GM18951 (cell line): ENCODE results near the gene MAG.
"Not testable (repeated sequence)": the region's sequence is repeated elsewhere in the genome, so short reads cannot be mapped to it uniquely, and the experiment has no call there.

ENCODE experiments used
- POLR2A ChIP-seq: IDR thresholded peaks from 4 replicates; pipeline ENCODE4 v1.6.1; 2011; ENCODE audit warnings: mild to moderate bottlenecking; ENCODE audit not compliant: insufficient read length, insufficient read depth; ENCODE audit errors: extremely low read depth
- in situ Hi-C: fragments of 300-500 bp; cut with MboI; formaldehyde crosslinking; loops from one replicate; pipeline ENCODE4 v1.12.0; 2022; ENCODE audit warnings: low sequenced_read_pairs, mixed read lengths, inconsistent platforms; ENCODE audit not compliant: unreplicated experiment

MAG gene

DNA sequence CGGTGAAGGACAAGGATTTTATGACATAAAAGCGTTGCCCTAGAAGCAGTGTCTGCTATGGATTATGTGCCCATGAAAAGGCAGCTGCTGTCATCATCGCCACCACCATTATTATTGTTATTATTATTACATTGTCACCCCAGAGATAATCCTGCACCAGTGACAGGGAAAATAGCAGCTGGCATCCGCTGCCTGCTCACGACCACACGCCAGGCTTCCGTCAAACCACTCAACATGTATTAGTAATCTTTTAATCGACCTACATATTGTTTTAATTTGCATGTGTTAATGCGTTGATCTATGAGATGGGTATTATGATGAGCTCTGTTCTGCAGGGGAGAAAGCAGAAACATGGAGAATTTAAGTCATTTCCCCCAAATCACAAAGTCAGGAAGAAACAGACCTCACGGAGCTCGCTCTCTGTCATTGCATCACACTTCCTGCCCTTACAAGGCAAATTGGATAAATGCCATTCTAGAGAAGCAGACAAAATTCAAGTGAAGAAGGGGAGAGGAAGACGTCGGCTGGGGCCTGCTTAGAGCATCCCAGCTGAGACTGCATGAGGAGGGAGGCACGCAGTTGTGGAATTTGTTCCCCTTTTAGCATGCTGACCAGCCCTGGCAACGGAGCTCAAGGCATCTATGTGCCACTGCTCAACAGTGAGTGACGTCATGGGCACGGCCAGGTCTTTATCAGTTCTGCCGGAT lies 66.1 kb downstream of the MAG start, which contains the start of gene FFAR3:
FFAR3 (plus strand) TSS at position 594 of the 707 bp plus-strand sequence. CDS start 431 bp downstream, outside the sequence.
- in situ Hi-C loops: no loop called here
- TF ChIP-seq POLR2A: no peak

DNA sequence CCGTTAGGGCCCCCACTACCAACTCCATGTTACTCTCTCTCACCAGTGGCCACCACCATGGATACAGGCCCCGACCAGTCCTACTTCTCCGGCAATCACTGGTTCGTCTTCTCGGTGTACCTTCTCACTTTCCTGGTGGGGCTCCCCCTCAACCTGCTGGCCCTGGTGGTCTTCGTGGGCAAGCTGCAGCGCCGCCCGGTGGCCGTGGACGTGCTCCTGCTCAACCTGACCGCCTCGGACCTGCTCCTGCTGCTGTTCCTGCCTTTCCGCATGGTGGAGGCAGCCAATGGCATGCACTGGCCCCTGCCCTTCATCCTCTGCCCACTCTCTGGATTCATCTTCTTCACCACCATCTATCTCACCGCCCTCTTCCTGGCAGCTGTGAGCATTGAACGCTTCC lies 66.9 kb downstream of the MAG start:
- in situ Hi-C loops: not testable (repeated sequence)

GRCh38 chr19:35359395-35359794 lies 67.4 kb downstream of the MAG start:
- in situ Hi-C loops: not testable (repeated sequence)

DNA sequence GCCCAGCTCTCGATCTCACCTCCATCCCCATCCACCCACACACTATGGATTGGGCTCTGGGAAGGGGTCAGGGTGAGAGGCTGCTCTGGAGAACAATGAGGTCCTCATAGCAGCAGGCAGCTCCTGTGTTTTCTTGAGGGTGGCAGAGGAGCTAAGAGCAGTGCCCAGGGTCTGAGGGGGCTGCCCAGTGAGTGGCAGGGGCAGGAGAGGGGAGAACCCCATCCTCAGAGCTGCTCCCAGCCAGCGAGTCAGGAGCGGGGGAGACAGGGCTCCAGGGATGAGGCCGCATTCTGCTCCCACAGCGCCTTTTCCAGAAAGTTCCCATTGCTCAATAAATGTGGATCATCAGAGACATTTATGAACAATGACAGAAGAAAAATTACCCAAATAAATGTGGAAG lies 68.1 kb downstream of the MAG start:
- in situ Hi-C loops: not testable (repeated sequence)

- in situ Hi-C loops: no loop called here
- TF ChIP-seq POLR2A: no peak
Measured at GRCh38 chr19:35360880-35361420, 69.0 kb downstream of the MAG start.

GRCh38 chr19:35362261-35363000 lies 70.5 kb downstream of the MAG start:
- no peak for TF ChIP-seq POLR2A
- in situ Hi-C loops: no loop called here

GRCh38 chr19:35363001-35363590 lies 71.1 kb downstream of the MAG start:
- TF ChIP-seq POLR2A: no peak
- in situ Hi-C loops: no loop called here
